Fibroblast of skin of scalp (primary cell): Measurements from ENCODE around the gene GOLT1B.

Experiments
- DNase-seq: peaks from one replicate; pipeline ENCODE4 v3.0.0-alpha.2; 2013

Gene GOLT1B

DNA sequence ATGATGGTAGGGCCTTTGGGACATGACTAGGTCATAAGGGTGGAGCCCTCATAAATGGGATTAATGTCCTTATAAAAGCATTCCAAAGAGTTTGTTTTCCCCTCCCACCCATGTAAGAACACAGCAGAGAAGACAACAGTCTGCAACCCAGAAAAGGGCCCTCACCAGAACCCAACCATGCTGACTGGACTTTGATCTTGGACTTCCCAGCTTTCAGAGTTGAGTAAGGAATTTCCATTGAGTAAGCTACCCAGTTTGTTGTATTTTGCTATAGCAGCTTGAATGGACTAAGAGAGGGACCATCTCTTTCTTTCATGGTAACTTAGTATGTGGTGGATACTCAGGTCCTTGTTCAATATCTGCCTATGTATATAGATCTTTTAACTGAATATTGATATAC lies 21.6 kb downstream of the GOLT1B start:
- no peak for DNase-seq

DNA sequence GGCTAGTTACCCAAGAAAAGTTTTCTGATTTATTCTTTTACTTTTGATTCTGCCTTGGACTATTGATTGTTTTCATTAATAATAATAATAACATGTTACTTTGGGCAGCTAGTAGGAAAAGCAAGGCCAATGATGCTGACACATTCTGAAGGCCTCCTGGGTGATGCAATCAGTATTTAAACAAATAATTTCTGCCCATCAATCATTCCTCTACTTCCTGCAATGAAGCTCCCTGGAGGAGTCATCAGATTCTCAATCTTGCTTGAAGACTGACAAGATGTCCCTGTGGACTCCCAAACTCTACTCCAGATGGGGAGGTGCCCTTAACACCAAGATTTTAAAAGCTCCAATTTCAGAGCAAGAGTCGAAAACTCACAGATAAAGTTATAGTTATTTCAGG lies 24.5 kb downstream of the GOLT1B start, which contains the start of gene SPX:
Gene SPX, plus strand, starts transcription at position 244 of the 400 bp plus-strand sequence. CDS start 177 bp downstream, outside the sequence.
- peak; percentile 46 for DNase-seq

DNA sequence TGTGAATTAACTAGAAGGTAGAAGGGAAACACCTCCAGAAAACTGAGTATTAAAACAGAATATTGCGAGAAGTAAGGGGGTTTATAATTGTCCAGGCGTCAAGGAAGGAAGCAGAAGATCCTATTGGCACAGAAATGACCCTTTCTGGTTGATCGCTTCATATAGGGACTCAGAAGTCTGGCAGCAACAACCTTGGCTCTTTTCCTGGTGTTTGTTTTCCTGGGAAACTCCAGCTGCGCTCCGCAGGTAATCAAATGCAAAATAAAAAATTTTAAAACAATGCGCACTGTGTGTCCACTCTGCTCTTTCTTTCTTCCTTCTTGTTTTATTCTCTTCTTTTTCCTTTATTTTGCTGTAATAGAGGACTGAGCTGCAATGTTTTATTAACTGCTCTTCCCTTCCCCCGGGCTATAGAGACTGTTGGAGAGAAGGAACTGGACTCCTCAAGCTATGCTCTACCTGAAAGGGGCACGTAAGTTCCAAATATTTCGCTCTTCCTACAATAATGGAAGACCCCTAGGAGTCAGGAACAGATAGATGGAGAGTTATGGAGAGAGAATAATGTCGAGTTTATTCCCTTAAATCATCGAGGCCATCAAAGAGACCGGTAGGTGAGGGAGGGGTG lies 25.2 kb downstream of the GOLT1B start:
- no peak for DNase-seq

DNA sequence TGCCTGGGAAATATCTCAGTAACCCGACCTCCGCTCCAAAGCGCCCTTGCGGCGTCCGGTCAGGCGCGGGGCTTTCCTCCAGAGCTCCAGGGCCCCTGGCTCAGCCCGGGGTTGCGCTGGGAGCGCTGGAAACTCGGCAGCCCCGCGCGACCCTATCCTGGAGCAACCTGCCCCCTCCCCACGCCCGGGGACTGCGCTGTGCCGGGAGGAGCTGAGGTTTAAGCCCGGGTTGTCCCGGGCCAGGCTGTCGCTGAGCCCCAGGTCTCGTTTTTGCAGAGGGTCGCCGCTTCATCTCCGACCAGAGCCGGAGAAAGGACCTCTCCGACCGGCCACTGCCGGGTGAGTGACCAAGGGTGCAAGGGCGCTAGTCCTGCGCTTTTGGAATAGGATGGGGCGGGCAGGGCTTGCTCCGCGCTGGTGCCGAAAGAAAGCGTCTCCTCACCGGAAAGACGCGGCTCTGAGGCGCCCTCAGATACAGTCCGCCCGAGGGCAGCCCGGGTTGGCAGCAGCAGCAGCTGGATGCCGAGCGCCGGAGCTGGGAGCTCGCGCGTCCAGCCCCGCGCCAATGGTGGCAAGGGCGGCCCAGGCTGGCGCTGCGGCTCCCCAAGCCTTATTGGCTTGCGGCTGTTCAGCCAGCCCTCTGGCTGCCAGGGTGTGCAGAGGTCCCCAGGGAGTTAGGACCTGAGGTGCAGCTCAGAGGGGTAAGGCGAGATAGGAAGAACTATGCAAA lies 26.0 kb downstream of the GOLT1B start:
- peak; percentile 51 for DNase-seq

DNA sequence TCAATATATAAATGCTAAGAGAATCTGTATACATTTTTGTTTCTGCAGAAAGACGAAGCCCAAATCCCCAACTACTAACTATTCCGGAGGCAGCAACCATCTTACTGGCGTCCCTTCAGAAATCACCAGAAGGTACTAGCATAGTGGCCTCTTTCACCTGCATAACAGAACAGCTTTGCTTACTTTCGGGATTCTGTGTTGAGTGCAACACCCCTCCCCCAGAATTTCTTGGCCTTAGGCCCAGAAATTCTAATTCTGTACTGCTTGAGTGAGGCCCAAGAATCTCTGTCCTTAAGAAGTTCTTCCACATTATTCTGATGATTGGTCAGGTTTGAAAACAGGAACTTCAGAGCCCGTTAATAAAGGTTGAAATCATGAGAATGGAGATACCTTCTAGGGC lies 27.4 kb downstream of the GOLT1B start:
- DNase-seq, result peak; percentile 9

DNA sequence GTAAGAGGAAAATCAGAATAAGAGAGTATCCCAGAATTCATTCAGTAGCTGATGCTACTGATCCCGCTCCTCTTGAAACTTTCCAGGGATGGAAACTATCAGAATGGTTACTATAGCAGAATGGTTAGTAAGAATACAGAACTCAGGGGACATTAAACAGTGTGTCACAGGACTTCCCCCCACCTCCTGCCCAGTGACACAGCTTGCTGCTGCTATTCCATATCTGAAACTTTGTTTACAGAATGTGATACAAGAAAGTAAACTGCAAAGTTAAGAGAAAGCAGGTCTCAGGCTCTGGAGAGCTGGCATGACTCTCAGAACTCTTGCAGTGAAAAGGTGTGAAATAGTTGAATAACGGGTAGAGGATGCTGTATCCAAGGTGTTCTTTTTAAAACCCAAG lies 27.9 kb downstream of the GOLT1B start:
- DNase-seq, result no peak

DNA sequence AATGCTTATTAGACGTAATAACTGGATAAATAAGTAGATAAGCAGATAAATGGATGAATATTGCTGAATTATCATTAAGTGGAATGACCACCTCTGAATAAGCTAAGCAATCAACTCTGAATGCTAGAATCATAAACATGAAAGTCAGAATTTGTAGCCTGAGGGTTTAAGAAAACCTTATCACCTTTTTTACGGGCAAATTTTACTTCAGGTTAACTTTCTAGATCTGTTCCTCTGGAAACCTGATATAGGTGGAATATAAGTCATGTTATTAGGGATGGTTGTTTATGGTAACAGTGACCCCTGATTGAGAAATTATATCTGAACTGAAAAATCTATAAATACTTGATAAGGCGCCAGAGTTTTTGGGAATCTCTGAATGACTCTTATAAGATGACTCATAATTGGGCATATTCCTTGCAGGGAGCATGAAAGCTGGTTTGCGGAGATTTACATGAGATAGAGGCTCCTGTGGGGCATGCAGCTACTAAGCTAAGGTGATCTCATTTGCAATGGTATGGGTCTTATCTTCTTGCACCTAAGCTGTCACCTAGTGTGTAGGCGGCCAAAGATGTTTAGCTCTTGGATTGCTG lies 36.6 kb downstream of the GOLT1B start:
- no peak for DNase-seq

DNA sequence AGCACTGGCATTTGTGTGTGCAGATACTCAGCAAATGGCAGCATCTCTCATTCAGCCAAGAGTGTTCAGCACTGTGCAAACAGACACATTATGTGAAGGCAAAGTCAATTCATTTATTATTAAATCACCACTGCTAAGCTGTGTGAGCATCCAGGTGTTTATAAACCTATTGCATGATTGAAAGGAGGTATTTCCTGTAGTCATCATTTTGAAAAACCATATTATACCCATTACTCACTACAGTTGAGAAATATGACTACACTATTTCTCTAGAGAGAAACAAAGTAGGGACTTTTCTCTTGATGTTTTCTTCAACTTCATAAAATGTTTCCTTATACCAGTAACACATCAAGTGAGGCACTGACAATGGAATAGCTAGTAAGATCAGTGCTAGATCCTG lies 38.2 kb downstream of the GOLT1B start:
- no peak for DNase-seq

DNA sequence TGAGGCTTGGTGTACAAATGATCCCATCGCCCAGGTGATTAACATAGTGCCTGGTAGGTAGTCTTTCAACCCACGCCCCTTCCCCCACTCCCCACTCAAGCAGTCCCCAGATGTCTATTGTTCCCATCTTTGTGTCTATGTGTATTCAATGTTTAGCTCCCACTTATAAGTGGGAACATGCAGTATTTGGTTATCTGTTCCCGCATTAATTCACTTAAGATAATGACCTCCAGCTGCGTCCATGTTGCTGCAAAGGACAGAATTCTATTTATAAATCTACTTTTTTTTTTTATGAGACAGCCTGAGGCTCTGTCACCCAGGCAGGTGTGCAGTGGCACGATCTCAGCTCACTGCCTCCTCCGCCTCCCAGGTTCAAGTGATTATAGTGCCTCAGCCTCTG lies 40.2 kb downstream of the GOLT1B start:
- DNase-seq, result no peak

DNA sequence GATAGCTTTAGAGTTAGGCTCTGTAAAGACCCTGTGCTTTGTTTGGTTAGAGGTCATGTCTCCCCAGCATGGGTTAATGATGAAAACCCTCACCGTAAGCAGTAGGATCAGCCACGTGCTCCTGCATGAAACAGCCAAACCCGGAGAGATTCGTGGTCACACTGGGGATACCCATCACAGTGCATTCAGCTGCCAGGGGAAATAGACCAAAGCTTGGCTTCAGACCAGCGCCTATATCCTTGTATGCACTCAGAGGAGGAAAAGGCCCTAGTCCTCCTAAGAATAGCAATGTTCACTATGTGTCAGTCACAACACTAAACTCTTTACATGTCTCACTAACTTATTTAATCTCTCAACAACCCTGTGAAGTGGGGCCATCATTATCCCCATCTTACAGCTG lies 40.8 kb downstream of the GOLT1B start:
- DNase-seq, result no peak

DNA sequence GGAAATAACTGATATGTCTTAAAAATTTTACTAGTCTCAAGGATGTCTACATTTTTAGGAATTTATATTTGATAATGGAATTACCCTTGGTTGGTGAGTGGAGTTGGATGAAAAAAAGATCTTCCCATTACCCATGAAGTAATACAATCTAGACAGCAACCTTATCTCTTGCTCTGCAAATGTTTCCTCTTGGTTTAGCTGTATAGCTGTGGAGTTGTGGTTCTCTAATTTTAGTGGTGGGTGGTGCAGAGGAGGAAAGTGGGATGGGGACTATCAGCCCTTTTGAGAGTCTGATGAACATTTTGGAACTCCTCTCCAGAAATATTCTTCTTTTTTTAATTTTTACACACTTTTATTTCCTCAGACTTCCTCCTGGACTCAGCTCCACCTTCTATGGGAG lies 41.6 kb downstream of the GOLT1B start:
- no peak for DNase-seq

DNA sequence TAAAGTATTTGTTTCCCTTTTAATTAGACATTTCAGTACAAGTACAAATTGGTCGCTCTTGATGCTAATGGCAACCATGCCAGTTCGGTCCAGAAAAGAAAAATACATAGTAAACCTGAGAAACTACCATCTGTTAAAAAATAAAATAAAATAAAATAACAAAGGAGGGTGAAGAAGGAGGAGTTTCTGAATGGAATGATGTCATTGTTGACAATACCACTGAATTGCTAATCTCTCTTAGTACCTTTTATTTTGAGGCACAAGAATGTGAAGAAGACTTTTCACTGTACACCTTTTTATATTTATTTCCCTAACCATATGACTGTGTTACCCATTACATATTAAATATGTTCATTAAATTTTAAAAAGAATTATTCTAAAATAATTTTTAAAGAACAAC lies 44.0 kb downstream of the GOLT1B start:
- no peak for DNase-seq

DNA sequence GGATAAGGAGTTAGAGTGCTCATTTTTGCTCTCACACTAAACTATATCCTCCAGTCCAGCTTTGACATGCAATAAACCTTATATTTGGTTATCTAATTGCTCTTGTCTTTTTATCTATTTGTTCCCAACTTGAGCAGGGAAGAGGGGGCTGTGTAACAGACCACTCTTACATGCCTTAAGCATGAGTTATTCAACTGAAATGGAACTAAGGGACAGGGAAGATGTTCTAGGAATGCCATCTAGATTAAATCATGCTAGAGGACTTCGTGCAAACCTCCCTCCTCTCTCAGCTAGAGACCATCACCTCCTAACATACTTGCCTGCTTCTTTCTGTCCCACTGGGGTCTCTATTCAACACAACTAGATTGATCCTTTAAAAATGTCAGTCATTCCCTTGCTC lies 45.1 kb downstream of the GOLT1B start:
- peak; percentile 56 for DNase-seq

DNA sequence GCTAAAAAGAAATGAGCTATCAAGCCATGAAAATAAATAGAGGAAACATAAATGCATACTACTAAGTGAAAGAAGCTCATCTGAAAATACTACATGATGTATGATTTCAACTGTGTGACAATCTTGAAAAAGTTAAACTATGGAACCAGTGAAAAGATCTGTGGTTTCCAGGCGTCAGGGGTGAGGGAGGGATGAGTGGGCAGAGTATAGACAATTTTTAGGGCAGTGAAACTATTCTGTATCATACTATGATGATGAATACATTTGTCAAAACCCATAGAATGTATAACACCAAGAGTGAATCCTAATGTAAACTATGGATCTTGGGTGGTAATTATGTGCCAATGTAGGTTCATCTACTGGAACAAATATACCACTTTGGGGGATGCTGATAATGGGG lies 45.8 kb downstream of the GOLT1B start:
- no peak for DNase-seq

DNA sequence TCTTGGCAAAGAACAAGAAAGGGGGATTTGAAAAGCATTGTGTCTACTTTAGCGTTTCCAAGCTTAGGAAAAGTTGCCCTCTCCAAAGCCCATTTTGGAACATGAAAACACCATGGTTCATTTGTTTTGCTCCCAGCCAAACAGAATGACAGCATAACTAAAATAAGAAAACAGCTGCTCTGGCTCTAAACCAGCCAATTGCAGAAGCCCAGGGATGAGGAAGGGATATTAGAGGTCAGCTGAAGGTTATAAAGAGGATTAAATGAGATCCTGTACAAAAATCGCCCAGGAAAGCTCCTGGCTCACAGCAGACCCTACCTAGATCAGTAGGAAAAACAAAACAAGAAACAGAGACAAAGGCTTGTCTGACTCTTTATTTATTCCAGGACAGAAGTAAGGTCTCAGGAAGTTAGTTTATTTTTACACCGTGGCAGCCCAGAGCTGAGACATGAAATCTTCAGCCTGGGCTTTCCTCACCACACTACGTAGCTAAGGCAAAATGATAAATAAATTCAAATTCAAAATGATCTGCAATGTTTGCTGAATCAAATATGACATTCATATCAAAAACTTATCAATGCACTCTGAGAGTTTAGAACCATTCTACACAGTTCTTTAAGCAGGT lies 50.4 kb downstream of the GOLT1B start:
- DNase-seq, result no peak

DNA sequence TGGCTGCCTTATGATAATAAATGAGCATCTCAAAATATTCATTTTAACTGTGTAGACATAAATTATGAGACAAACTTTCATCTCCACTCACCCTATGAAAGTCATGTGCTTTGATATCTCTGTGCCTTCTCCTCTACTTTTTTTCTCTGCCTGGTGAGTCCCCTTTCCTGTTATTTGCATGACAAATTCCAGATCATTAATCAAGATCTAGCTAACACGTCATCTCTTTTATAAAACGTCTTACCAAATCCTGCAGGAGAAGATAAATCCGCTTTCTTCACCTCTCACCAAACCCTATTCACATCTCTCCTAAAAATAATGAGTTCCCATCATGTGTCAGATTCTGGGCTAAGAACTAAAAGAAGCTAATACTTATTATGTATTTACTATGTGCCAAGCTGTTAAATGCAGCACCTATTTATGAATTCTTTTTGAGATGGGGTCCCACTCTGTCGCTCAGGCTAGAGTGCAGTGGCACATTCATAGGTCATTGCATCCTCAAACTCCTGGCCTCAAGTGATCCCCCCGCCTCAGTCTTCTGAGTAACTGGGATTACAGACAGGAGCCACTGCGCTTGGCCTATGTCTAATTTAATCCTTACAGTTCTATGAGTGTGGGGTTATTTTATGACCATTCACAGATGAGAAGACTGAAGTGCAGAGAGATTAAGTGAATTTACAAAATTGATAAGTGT lies 51.2 kb downstream of the GOLT1B start:
- DNase-seq, result no peak

DNA sequence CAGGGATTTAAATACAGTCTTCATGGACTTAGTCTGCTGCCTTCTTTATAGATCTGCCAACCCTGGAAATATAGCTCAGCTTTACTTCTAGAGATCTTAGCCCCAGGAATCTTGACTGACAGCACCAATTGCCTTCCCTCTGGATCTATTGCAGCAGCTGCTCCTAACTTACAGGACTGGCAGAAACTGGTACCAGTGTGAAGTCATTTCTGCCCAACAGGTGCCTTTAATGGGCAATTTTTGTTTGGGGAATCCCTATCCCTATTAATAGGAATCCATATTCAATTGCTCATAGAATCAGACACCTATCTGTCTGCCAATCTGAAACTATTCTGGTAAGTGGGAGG lies 51.7 kb downstream of the GOLT1B start:
- no peak for DNase-seq

DNA sequence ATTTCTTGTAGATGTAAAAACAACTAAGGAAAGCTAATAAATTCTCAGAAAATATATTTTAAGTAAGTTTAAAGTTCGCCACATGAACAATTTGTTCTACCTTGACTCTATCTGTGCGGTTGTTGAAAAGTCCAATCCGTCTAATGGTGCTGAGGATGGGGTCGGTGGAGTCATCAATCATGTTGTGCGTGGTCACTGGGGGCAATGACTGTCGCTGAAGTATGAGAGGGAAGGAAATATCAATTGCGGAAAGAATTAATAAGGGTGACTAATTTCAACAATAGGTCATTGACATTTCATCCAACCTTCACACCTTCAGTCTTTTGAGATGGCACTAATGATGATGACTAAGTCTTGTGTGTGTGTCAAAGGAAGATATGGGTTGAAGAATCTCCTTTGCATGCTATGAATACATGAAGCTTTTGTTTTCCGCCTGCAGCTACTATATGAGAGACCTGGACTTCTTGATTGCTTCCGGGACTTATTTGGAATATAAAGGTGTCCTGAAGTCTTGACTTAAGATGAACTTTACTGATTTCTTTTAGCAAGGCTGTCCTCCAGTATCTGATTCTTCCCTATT lies 56.6 kb downstream of the GOLT1B start:
- no peak for DNase-seq

DNA sequence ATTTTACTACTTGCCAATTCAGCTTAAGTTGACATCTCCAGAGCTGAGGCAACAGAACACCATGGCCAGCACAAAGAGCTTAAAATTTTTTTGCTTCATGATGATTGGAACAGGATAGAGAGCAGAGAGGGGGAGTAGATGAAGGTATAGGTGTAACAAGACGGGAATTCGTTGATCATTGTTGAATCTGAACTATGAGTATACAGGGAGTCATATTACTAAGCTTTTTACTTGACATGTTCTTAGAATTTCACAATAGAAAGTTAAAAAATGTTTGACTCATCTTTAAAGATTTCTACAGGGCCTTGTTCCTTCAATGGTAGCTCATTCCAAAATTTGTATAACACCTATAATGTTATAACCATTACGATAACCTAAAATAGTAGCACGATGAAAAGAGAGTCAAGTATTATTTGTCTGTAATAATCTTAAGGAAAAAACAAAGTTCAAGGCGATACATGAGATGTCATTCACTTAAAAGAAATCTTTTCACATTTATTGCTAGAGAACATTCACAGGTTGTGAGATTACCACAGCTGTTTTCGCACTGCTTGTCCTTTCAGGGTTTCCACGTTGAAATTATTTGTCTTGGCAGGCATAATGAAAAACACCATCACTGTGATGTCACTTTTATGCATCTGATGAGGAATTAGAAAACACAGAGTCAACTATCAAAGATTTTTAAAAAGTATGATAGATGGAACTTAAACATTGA lies 58.4 kb downstream of the GOLT1B start:
- DNase-seq, result peak; percentile 29

DNA sequence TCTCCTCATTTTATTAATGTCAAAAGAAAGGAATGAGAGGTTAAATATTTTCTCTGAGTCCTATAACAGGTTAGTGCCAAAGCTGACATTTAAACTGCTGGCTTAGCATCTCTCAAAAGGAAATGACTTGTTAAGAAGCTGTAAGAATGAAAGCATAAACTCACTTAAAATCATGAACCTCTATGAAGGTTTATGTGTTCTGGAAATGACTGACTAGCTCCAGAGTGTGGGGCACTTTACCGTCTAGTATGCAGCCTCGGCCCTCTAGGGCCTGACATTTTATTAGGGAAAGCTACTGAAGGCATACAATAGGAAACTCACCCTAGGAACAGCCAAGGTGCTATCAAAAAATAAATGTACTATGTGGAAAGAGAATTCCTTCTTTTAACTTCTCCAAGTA lies 59.6 kb downstream of the GOLT1B start:
- DNase-seq, result no peak

DNA sequence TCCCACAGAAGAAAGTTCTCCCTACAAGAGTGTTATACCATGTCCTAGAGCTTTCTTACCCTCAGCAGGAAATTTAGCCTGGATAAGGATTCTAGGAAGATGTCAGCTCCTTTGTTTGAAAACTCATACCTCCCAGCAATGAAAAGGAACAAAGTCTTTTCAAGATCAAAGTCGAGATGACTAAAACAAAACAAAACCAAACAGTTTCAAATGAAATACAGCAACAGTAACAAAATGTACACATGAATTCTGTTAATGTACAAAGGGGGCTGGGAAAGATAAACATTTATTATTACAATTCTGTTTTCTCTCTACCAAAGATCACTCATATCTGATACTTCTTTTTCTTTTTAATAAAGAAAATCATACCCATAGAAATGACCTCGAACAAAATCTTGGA lies 61.3 kb downstream of the GOLT1B start:
- no peak for DNase-seq
